ENCODE data around the gene ENC1.

Gene ENC1

GRCh38 chr5:74634611-74635286, 5.8 kb downstream of the ENC1 start:
- TF ChIP-seq NFRKB (IDR thresholded peaks at IDR 0.05), result no peak
- ChIA-PET CTCF (no interaction called here), POLR2A (no interaction called here)
- DNase-seq (ENCODE audit: extremely low spot score), result no peak

GRCh38 chr5:74633695-74634094, 6.8 kb downstream of the ENC1 start:
- DNase-seq (ENCODE audit: extremely low spot score), result no peak
- POLR2A ChIA-PET, result interaction anchor here (1.2 kb wide), 1 partner anchor 92 kb away, joined by 3 read pairs; no protein-coding TSS in a partner anchor
- TF ChIP-seq ELF4 (IDR thresholded peaks at IDR 0.05) (no peak), BHLHE40 (IDR thresholded peaks at IDR 0.05; ENCODE audit: borderline replicate concordance) (no peak), ARNT (IDR thresholded peaks at IDR 0.05) (no peak), FOXA1 (IDR thresholded peaks at IDR 0.05) (no peak), NFRKB (IDR thresholded peaks at IDR 0.05) (no peak), SP1 (IDR thresholded peaks at IDR 0.05) (no peak), LEF1 (IDR thresholded peaks at IDR 0.05; ENCODE audit: borderline replicate concordance) (no peak), PKNOX1 (IDR thresholded peaks at IDR 0.05) (no peak), HDGF (IDR thresholded peaks at IDR 0.05; ENCODE audit: borderline replicate concordance) (no peak), L3MBTL2 (conservative IDR thresholded peaks at IDR 0.05) (no peak), FOXK2 (IDR thresholded peaks at IDR 0.05) (no peak)
- CTCF ChIA-PET, result interaction anchor here (0.6 to 0.7 kb wide), 3 partner anchors 21 to 737 kb away, joined by 3 to 12 read pairs (median 3); no protein-coding TSS in a partner anchor

GRCh38 chr5:74632947-74633356, 7.6 kb downstream of the ENC1 start:
- POLR2A ChIA-PET, result interaction anchor here (0.8 to 1.2 kb wide), 2 partner anchors 8 to 92 kb away, joined by 3 read pairs; partner anchors contain the start of gene ENC1
- no peak for DNase-seq (ENCODE audit: extremely low spot score)
- CTCF ChIA-PET, result interaction anchor here (0.7 kb wide), 1 partner anchor 192 kb away, joined by 3 read pairs; no protein-coding TSS in a partner anchor
- TF ChIP-seq ZNF384 (IDR thresholded peaks at IDR 0.05) (no peak), ELF4 (IDR thresholded peaks at IDR 0.05) (no peak), PKNOX1 (IDR thresholded peaks at IDR 0.05) (no peak), ARNT (IDR thresholded peaks at IDR 0.05) (no peak), SUZ12 (IDR thresholded peaks at IDR 0.05) (no peak)

- DNase-seq (ENCODE audit: extremely low spot score), result no peak
- ChIA-PET POLR2A (interaction anchor here (2.3 kb wide), 1 partner anchor 9 kb away, joined by 15 read pairs; the partner anchor contains the start of gene ENC1), CTCF (no interaction called here)
- TF ChIP-seq SP1 (IDR thresholded peaks at IDR 0.05) (no peak), ELF4 (IDR thresholded peaks at IDR 0.05) (no peak), SUZ12 (IDR thresholded peaks at IDR 0.05) (no peak), ZNF384 (IDR thresholded peaks at IDR 0.05) (no peak)
Observed at GRCh38 chr5:74631081-74631953, 9.2 kb downstream of the ENC1 start.

- ChIA-PET POLR2A (interaction anchor here (2.3 kb wide), 1 partner anchor 9 kb away, joined by 15 read pairs; the partner anchor contains the start of gene ENC1), CTCF (no interaction called here)
- TF ChIP-seq FOXM1 (IDR thresholded peaks at IDR 0.05; ENCODE audit: borderline replicate concordance) (no peak), ELF4 (IDR thresholded peaks at IDR 0.05) (no peak), ARNT (IDR thresholded peaks at IDR 0.05) (no peak), NFRKB (IDR thresholded peaks at IDR 0.05) (no peak), FOXA1 (IDR thresholded peaks at IDR 0.05) (no peak), CTBP1 (IDR thresholded peaks at IDR 0.05; ENCODE audit: borderline replicate concordance) (no peak), TARDBP (IDR thresholded peaks at IDR 0.05) (no peak), HDGF (IDR thresholded peaks at IDR 0.05; ENCODE audit: borderline replicate concordance) (no peak), L3MBTL2 (conservative IDR thresholded peaks at IDR 0.05) (no peak), ZNF384 (IDR thresholded peaks at IDR 0.05) (no peak), FOXK2 (IDR thresholded peaks at IDR 0.05) (no peak), PKNOX1 (IDR thresholded peaks at IDR 0.05) (no peak), SUZ12 (IDR thresholded peaks at IDR 0.05) (no peak), LEF1 (IDR thresholded peaks at IDR 0.05; ENCODE audit: borderline replicate concordance) (no peak), SP1 (IDR thresholded peaks at IDR 0.05) (no peak), BHLHE40 (IDR thresholded peaks at IDR 0.05; ENCODE audit: borderline replicate concordance) (no peak)
- DNase-seq (ENCODE audit: extremely low spot score), result no peak
Observed at GRCh38 chr5:74630453-74631066, 10.0 kb downstream of the ENC1 start.

- DNase-seq (ENCODE audit: extremely low spot score), result no peak
- ChIA-PET CTCF (interaction anchor here (0.6 to 0.7 kb wide), 2 partner anchors 235 to 883 kb away, joined by 3 read pairs; no protein-coding TSS in a partner anchor), POLR2A (interaction anchor here (2.3 kb wide), 1 partner anchor 11 kb away, joined by 15 read pairs; the partner anchor contains the start of gene ENC1)
- no peak for TF ChIP-seq TARDBP (IDR thresholded peaks at IDR 0.05)
- no peak for TF ChIP-seq NFRKB (IDR thresholded peaks at IDR 0.05)
- TF ChIP-seq BHLHE40 (IDR thresholded peaks at IDR 0.05; ENCODE audit: borderline replicate concordance), result no peak
- no peak for TF ChIP-seq CTBP1 (IDR thresholded peaks at IDR 0.05; ENCODE audit: borderline replicate concordance)
- TF ChIP-seq FOXM1 (IDR thresholded peaks at IDR 0.05; ENCODE audit: borderline replicate concordance), result no peak
- TF ChIP-seq LEF1 (IDR thresholded peaks at IDR 0.05; ENCODE audit: borderline replicate concordance), result no peak
Observed at GRCh38 chr5:74629326-74629725, 11.2 kb downstream of the ENC1 start.

Measured in HEK293T (cell line).